ENCODE data around the gene NELL1.

The NELL1 gene

DNA sequence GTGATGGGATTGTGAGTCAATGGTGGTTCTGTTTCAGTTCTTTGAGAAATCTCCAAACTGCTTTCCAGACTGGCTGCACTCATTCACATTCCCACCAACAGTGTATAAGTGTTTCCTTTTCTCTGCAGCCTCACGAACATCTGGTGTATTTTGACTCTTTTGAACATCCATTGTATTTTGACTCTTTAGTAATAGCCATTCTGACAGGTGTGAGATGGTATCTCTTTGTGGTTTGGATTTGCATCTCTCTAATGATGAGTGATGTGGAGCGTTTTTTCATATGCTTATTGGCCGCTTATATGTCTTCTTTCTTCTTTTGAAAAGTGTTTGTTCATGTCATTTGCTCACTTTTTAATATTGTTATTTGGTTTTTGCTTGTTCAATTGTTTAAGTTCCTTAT, 19.4 kb downstream of the NELL1 start:
- TF ChIP-seq GATA2 (IDR thresholded peaks at IDR 0.05; ENCODE audit: low read depth, low read length) = no peak
- TF ChIP-seq GATA3 (IDR thresholded peaks at IDR 0.05; ENCODE audit: low read depth, low read length) = no peak

GRCh38 chr11:20707876-20708275, 38.5 kb downstream of the NELL1 start:
- TF ChIP-seq GATA3 (IDR thresholded peaks at IDR 0.05; ENCODE audit: low read depth, low read length) = no peak
- TF ChIP-seq GATA2 (IDR thresholded peaks at IDR 0.05; ENCODE audit: low read depth, low read length) = no peak

GRCh38 chr11:20712912-20713311, 43.5 kb downstream of the NELL1 start:
- TF ChIP-seq GATA3 (IDR thresholded peaks at IDR 0.05; ENCODE audit: low read depth, low read length) (no peak), GATA2 (IDR thresholded peaks at IDR 0.05; ENCODE audit: low read depth, low read length) (no peak)

- TF ChIP-seq GATA2 (IDR thresholded peaks at IDR 0.05; ENCODE audit: low read depth, low read length) = no peak
- TF ChIP-seq GATA3 (IDR thresholded peaks at IDR 0.05; ENCODE audit: low read depth, low read length) = no peak
Observed at GRCh38 chr11:20715464-20715863, 46.1 kb downstream of the NELL1 start.

DNA sequence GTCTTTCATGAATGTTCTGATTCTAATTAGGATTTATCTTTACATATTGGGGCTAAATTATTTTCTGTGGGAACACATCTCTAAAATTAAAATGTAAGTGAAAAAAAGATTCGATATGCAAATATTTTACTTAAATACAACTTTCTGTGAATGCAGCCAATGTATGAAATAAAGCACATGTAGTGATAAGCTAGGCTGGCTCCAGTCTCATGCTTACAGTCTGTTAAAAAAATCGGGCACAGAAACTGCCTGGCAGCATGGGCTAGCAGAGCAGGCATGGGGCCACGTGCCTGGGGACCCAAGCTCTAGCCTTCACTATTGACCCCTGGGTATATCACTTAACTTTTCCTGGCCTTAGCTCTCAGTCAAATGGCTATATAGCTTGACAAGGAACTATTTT, 46.5 kb downstream of the NELL1 start:
- no peak for TF ChIP-seq GATA3 (IDR thresholded peaks at IDR 0.05; ENCODE audit: low read depth, low read length)
- TF ChIP-seq GATA2 (IDR thresholded peaks at IDR 0.05; ENCODE audit: low read depth, low read length) = no peak

DNA sequence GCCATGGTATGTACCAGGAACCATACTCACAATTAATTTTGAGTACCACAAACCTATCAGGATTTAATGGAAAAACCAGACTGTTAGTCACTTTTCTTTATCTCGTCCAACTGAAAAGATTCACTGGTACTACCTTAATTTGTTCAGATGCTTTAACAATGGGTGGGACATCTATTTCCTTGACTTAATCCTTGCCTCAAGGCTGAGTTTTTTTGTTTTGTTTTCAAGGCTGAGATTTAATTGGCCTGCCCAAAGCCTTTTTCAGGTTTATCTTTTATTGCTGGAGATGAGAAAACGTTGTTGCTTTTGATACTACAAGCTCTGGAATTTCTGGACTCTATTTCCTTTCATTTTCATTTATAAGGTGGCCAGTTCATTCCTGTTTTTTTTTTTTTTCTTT, 50.4 kb downstream of the NELL1 start:
- TF ChIP-seq GATA3 (IDR thresholded peaks at IDR 0.05; ENCODE audit: low read depth, low read length) (no peak), GATA2 (IDR thresholded peaks at IDR 0.05; ENCODE audit: low read depth, low read length) (no peak)

- TF ChIP-seq GATA3 (IDR thresholded peaks at IDR 0.05; ENCODE audit: low read depth, low read length) = no peak
- TF ChIP-seq GATA2 (IDR thresholded peaks at IDR 0.05; ENCODE audit: low read depth, low read length) = no peak
Observed at GRCh38 chr11:20723366-20723765, 54.0 kb downstream of the NELL1 start.

DNA sequence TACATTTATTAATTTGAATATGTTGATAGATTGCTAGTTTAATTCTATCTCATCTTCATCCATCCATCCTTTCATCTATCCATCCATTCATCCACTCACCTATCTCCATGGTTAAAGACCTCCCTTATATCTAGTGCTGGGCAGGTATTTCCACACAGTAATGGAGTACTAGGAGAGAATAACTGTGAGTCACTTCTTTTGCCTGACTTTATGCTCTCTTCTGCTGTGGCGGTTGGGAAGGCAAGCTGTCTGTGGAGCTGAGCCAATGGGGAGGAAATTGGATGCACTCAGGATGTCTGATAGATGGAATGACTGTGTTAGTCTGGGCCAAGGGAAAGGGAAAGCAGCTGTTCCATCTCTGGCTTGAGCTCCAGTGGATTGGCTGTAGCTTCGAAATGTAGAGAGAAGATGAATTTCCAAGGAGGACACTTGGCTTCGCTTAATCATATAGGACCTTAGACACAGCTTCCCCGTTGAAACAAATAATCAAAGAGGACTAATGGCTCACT, 60.3 kb downstream of the NELL1 start:
- no peak for TF ChIP-seq GATA2 (IDR thresholded peaks at IDR 0.05; ENCODE audit: low read depth, low read length)
- no peak for TF ChIP-seq GATA3 (IDR thresholded peaks at IDR 0.05; ENCODE audit: low read depth, low read length)

DNA sequence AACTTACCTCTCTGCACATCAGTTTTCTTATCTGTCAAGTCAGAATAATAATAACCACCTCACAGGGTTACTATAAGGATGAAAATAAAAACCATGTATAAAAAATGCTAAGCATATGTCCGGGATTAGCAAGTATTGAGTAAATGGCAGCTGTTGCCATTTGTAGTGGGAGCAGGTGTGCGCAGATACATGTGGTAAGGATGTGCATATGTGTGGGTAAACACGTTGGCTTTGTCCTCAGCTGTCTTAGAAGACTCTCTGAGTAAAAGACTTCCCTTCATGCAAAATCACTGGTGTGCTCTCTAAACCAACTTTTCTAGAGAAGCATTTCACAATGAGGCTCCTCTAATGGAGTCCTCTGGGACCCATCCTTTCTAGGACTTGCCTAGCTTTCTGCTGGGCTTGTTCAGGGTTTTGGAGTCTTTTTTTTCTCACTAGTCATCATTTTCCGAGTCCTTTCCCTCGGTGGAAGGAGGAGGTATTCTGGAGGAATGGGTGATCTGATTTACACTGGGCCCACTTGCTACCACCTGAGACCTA, 62.4 kb downstream of the NELL1 start:
- no peak for TF ChIP-seq GATA2 (IDR thresholded peaks at IDR 0.05; ENCODE audit: low read depth, low read length)
- no peak for TF ChIP-seq GATA3 (IDR thresholded peaks at IDR 0.05; ENCODE audit: low read depth, low read length)

DNA sequence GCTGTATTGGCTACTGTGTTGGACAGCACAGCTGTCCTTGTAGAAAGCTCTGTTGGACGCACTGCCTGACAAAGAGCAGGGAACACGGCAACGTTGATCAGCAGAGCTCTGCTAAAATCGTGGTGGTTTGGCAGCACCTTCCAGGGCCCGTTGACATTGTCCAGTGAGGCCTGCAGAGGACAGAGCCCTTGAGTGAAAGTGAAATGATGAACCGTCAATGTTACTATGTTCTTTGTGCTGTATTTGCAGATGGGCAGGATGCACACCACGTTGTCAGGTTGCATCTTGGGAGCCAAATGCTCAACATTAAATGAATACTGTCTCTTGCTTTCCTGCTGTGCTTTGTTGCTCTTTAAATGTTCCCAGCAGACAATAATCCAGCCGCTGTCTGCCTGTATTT, 69.7 kb downstream of the NELL1 start:
- TF ChIP-seq GATA3 (IDR thresholded peaks at IDR 0.05; ENCODE audit: low read depth, low read length) = no peak
- no peak for TF ChIP-seq GATA2 (IDR thresholded peaks at IDR 0.05; ENCODE audit: low read depth, low read length)

- TF ChIP-seq GATA3 (IDR thresholded peaks at IDR 0.05; ENCODE audit: low read depth, low read length) (no peak), GATA2 (IDR thresholded peaks at IDR 0.05; ENCODE audit: low read depth, low read length) (no peak)
Observed at GRCh38 chr11:20739577-20739976, 70.2 kb downstream of the NELL1 start.

DNA sequence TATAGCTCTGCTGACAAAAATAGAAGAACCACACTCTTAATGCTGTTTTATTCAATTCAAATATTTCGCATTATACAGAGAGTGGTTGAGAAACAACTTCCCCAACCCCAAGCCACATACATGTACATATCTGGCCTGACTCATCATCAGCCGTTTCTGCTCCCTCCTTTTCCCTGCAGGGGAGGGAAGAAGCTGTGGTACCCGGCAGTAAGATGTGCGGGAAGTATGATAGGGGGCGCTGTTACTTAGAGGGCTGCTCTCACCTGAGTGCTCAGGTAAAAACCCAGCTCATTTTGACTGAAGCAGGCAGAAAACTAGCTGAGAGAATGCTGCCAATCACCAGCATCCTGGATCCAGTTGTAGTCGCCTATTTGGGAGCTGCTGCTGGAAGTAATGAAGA, 85.5 kb downstream of the NELL1 start:
- TF ChIP-seq GATA2 (IDR thresholded peaks at IDR 0.05; ENCODE audit: low read depth, low read length) = no peak
- TF ChIP-seq GATA3 (IDR thresholded peaks at IDR 0.05; ENCODE audit: low read depth, low read length) = no peak

DNA sequence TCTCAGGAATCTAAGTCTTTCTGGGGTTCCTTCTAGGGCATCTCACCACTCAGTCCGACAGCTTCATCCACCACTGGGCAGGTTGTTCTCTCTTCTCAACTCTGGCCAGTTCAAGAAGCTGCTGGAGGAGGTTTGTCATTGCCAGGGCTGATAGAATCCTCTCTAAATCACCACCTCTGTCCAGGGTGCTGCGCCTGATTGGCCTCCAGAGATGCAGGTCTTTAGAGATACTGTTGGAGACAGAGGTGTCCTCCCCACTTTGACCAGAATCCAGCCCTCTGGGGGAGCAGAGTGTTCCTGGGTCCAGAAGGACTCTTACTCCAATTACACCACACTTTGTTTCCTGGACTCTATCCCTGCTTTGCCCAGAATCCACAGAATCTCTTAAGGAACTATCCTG, 90.2 kb downstream of the NELL1 start:
- TF ChIP-seq GATA3 (IDR thresholded peaks at IDR 0.05; ENCODE audit: low read depth, low read length) (no peak), GATA2 (IDR thresholded peaks at IDR 0.05; ENCODE audit: low read depth, low read length) (no peak)

DNA sequence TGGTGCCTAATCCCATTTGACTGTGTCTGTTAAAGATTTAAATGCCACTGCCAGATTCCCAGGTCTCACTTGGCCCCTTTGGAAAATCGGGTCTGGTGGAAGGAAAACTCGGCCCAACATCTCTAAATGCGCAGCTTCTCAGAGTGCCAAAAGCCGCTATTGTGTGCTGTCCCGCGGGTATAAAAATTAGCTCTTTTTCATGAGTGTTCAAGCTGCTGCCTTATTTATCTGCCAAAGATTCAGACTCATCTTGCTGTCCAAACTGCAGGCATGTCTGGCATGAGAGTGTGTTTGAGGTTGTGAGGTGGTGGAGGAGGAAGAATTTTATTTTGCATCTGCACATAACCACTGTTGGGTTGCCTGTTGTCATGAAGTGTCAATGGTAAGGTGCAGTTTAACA, 91.4 kb downstream of the NELL1 start:
- TF ChIP-seq GATA3 (IDR thresholded peaks at IDR 0.05; ENCODE audit: low read depth, low read length) = no peak
- TF ChIP-seq GATA2 (IDR thresholded peaks at IDR 0.05; ENCODE audit: low read depth, low read length) = no peak

DNA sequence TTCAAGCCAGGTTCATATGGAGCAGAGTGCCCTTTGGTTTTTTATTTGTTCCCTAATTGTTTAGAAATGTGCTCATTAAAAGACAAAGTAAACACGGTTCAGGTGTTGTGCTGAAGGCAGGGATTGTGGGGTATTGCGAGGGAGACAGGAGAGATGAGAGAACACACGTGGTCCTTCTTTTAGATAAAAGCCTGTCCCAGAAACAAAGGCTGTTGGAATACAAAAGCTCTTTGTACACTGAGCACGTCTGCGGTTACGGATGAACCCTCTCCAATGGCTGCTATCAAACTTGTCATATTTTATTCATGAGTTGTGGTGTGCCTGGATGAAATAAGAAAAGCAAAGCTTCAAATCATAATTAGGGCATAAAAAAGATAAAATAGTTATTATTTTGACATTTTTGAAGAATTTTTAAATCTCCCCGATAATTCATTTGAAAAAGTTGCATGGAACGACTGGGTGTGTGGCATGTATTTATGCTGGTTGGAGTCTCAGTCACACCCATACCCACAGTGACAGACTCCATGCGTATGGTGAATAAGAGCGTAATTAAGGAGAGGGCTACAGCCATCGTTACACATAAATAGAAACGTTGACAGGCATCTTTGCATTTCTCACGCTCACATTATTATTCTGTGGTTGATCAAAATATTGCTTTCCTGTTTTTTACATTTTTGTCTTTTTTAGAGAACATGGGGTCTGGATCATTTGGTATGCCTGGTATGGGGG, 92.9 kb downstream of the NELL1 start:
- no peak for TF ChIP-seq GATA3 (IDR thresholded peaks at IDR 0.05; ENCODE audit: low read depth, low read length)
- no peak for TF ChIP-seq GATA2 (IDR thresholded peaks at IDR 0.05; ENCODE audit: low read depth, low read length)
